ENCODE results near the gene KRT12. TPM values are rescaled to one million over a fixed set of nuclear protein-coding genes. Genes with fewer than 3 reads are reported as not detected.

KRT12 gene
- total and polyA plus RNA-seq, 2 of the 4 experiments (the other 2 are of a cell fraction) = not detected

DNA sequence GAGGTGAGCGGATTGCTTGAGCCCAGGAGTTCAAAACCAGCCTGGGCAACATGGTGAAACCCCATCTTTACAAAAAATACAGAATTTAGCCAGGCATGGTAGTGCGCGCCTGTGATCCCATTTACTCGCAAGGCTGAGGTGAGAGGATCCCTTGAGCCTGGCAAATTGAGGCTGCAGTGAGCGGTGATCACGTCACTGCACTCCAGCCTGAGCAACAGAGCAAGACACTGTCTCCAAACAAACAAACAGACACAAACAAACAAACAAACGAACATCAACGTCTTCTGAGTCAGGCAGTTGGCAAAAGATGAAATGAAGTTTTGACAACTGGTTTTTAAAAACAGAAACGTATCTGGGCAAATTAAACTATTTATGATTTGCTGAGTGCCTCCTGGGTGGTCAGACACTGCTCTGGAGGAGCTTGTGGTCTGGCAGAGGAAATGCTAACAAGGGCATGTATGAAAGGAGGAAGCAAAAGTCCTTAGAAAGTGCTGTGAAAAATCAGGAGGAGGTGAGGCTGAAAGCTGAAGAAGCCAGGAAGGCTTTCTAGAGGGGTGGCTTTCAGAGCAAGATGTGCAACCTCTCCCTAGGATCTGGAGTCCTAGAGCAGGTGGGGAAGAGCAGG, 28.2 kb upstream of the KRT12 start:
- POLR2A ChIA-PET (ENCODE audit: unreplicated experiment) = no interaction called here
- Histone ChIP-seq H4K91ac (ENCODE audit: insufficient read depth, low read depth, low read length) (no peak overlapping the region), H3K9ac (ENCODE audit: low read depth, low read length) (no peak overlapping the region)

More for the DNA sequence above, 28.2 kb upstream of the KRT12 start:
- BruUV-seq (replicated peaks) = no TSS peak
- CTCF ChIA-PET = no interaction called here
- no peak overlapping the region for H2AK9ac ChIP-seq (replicated peaks; ENCODE audit: low read depth, low read length, poor library complexity)
- no peaks in the 10 kb centered on the region for H3K36me3 ChIP-seq (ENCODE audit: control insufficient read depth, insufficient read depth, low read length)
- no peak overlapping the region for H3K18ac ChIP-seq (ENCODE audit: low read depth, low read length)
- H4K20me1 ChIP-seq (ENCODE audit: insufficient read depth, low read length) = no peaks in the 10 kb centered on the region
- H3K27ac ChIP-seq (ENCODE audit: insufficient read depth, low read length) = no peak overlapping the region
- H3K4ac ChIP-seq (ENCODE audit: low read depth, low read length) = no peak overlapping the region
- peak overlapping the region; percentile 75 for H2AFZ ChIP-seq (replicated peaks; ENCODE audit: low read length, poor library complexity)
- WGBS, 2 experiments (ENCODE audit: extremely low coverage in 2 of 2, insufficient read length in 1 of 2) = no CpG with 5 or more reads among the region's 9 CpGs
- no peak overlapping the region for H4K8ac ChIP-seq (ENCODE audit: low read depth in 2 of 2, low read length in 2 of 2)
- H2BK15ac ChIP-seq (ENCODE audit: low read depth, low read length) = no peak overlapping the region
- H3K27me3 ChIP-seq (ENCODE audit: control insufficient read depth, insufficient read depth, low read length) = peaks cover 10% of the 10 kb centered on the region
- no peak overlapping the region for H3K23ac ChIP-seq (ENCODE audit: low read depth, low read length)
- H3K4me1 ChIP-seq (ENCODE audit: control insufficient read depth, insufficient read depth, low read length) = peaks cover 2% of the 10 kb centered on the region; the same call in 1 of the 2 replicates
- H3K9me3 ChIP-seq (ENCODE audit: control insufficient read depth, insufficient read depth, low read length) = no peaks in the 10 kb centered on the region
- no peak overlapping the region for H3K56ac ChIP-seq (ENCODE audit: extremely low read depth, insufficient read depth, low read length)
- H2BK120ac ChIP-seq (ENCODE audit: low read depth, low read length) = no peak overlapping the region
- H3K4me2 ChIP-seq (ENCODE audit: low read depth, low read length) = no peak overlapping the region
- H3K14ac ChIP-seq (replicated peaks; ENCODE audit: low read depth, low read length) = no peak overlapping the region
- dilution Hi-C loops (cut with HindIII; ENCODE audit: low sequenced_read_pairs, unreplicated experiment) = no loop called here
- ATAC-seq (ENCODE audit: low read depth) (no peak), DNase-seq (no peak)
- in situ Hi-C loops (cut with MboI; ENCODE audit: low sequenced_read_pairs) = no loop called here
- H2AK5ac ChIP-seq (ENCODE audit: low read depth, low read length) = no peak overlapping the region
- no peaks in the 10 kb centered on the region for H3K79me1 ChIP-seq (ENCODE audit: low read depth in 1 of 2, low read length in 2 of 2)
- no peak overlapping the region for H4K5ac ChIP-seq (ENCODE audit: low read depth, low read length)
- intact Hi-C loops (cut with micrococcal nuclease) = no loop called here
- no peak overlapping the region for H2BK20ac ChIP-seq (ENCODE audit: low read depth, low read length)
- H3K4me3 ChIP-seq (ENCODE audit: insufficient read depth, low read depth, low read length) = no peak overlapping the region
- H3K9me1 ChIP-seq (ENCODE audit: insufficient read depth, low read length) = 0 out of 2 replicates have a peak, but pooled peaks cover 3% of the 10 kb centered on the region
- no peak overlapping the region for H2BK5ac ChIP-seq (ENCODE audit: low read depth, low read length, poor library complexity, severe bottlenecking)
- TF ChIP-seq, protein P1, sequence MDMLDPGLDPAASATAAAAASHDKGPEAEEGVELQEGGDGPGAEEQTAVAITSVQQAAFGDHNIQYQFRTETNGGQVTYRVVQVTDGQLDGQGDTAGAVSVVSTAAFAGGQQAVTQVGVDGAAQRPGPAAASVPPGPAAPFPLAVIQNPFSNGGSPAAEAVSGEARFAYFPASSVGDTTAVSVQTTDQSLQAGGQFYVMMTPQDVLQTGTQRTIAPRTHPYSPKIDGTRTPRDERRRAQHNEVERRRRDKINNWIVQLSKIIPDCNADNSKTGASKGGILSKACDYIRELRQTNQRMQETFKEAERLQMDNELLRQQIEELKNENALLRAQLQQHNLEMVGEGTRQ (IDR thresholded peaks at IDR 0.05; ENCODE audit: low read depth, low read length) = no peak
- TF ChIP-seq CHD1 (IDR thresholded peaks at IDR 0.05; ENCODE audit: low read depth, low read length) = no peak
- TF ChIP-seq NFE2L2 (IDR thresholded peaks at IDR 0.05; ENCODE audit: low read depth, low read length) = no peak
- TF ChIP-seq POLR2A (IDR thresholded peaks at IDR 0.05; ENCODE audit: low read depth, low read length) = no peak
- no peak for TF ChIP-seq MAZ (IDR thresholded peaks at IDR 0.05; ENCODE audit: borderline replicate concordance, low read depth, low read length)
- no peak for TF ChIP-seq MXI1 (IDR thresholded peaks at IDR 0.05; ENCODE audit: borderline replicate concordance, low read depth, low read length)
- TF ChIP-seq, protein P2, sequence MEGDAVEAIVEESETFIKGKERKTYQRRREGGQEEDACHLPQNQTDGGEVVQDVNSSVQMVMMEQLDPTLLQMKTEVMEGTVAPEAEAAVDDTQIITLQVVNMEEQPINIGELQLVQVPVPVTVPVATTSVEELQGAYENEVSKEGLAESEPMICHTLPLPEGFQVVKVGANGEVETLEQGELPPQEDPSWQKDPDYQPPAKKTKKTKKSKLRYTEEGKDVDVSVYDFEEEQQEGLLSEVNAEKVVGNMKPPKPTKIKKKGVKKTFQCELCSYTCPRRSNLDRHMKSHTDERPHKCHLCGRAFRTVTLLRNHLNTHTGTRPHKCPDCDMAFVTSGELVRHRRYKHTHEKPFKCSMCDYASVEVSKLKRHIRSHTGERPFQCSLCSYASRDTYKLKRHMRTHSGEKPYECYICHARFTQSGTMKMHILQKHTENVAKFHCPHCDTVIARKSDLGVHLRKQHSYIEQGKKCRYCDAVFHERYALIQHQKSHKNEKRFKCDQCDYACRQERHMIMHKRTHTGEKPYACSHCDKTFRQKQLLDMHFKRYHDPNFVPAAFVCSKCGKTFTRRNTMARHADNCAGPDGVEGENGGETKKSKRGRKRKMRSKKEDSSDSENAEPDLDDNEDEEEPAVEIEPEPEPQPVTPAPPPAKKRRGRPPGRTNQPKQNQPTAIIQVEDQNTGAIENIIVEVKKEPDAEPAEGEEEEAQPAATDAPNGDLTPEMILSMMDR (conservative IDR thresholded peaks at IDR 0.05; ENCODE audit: low read depth, low read length) = no peak
- no peak for TF ChIP-seq SMC3 (IDR thresholded peaks at IDR 0.05; ENCODE audit: low read depth, low read length)
- no peak for TF ChIP-seq CEBPB (IDR thresholded peaks at IDR 0.05; ENCODE audit: low read depth, low read length)
- TF ChIP-seq RFX5 (IDR thresholded peaks at IDR 0.05; ENCODE audit: low read depth, low read length) = no peak
- TF ChIP-seq BHLHE40 (IDR thresholded peaks at IDR 0.05; ENCODE audit: low read depth, low read length) = no peak
- TF ChIP-seq, protein P3, sequence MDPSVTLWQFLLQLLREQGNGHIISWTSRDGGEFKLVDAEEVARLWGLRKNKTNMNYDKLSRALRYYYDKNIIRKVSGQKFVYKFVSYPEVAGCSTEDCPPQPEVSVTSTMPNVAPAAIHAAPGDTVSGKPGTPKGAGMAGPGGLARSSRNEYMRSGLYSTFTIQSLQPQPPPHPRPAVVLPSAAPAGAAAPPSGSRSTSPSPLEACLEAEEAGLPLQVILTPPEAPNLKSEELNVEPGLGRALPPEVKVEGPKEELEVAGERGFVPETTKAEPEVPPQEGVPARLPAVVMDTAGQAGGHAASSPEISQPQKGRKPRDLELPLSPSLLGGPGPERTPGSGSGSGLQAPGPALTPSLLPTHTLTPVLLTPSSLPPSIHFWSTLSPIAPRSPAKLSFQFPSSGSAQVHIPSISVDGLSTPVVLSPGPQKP (IDR thresholded peaks at IDR 0.05; ENCODE audit: borderline replicate concordance, low read depth, low read length) = no peak

Measured in IMR-90 (cell line).